Astrocyte of the spinal cord (primary cell): ENCODE data around the gene MTM1.
A peak's percentile ranks its signal among the peaks of the same experiment; 100 is the strongest.

Experiments
- DNase-seq: peaks from one replicate; pipeline ENCODE4 v3.0.0; 2011; ENCODE audit warnings: low read depth, low spot score
- H3K4me3 ChIP-seq: 2 replicates; pipeline ENCODE4 v1.5.1; 2011; ENCODE audit warnings: low read depth, mild to moderate bottlenecking, low read length, moderate library complexity
- in situ Hi-C: cut with HindIII; loops from 2 replicates; pipeline ENCODE4 v1.10.0; 2017; ENCODE audit warnings: low sequenced_read_pairs
- TF ChIP-seq, protein P1 (sequence below): IDR thresholded peaks from 2 replicates; pipeline ENCODE4 v1.5.1; 2012; ENCODE audit warnings: low read depth, mild to moderate bottlenecking, low read length, inconsistent platforms

MTM1 gene

DNA sequence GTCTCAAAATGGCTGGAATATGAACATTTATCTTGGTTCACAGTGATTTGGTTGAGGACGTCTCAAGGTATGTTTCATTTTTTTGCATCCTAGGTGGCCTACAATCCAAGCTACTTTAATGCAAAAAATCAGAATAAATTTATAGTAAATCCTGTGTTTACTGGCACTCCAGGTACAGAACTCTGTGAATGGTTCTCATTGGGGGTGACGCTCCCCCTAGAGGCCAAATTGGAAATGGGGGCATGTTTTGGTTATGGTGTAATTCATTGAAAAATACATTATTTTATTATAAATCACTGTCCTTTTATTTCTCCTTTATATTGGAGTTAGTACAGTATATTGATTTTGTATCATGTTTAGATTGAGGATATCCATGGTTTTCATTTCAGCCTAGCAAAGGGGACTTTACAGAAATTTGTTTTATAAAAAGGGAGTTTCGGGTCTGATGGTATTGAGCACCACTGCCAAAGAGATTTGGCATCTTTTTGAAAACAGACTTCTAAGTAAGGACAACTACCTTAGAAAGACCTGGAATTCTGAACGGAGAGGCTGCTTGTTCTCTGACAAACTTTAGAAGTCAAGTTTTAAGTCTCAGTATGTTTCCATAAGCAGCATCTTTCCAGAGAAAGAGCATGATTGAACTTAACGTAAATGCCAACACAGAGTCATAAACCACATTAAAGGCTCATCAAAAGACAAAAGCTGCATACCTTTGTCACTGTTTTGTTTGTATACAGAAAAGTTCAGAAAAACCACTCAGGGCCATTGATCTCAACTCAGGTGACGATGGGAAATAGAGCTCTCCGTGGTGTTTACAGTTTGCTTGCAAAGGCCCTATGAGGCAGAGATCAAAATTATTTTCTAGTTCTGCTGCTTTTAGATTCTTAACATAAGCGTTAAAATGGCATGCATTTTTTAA lies 19.4 kb downstream of the MTM1 start:
- DNase-seq: no peak
- in situ Hi-C loops: no loop called here
- no peak overlapping the region for H3K4me3 ChIP-seq
- TF ChIP-seq, protein P1, sequence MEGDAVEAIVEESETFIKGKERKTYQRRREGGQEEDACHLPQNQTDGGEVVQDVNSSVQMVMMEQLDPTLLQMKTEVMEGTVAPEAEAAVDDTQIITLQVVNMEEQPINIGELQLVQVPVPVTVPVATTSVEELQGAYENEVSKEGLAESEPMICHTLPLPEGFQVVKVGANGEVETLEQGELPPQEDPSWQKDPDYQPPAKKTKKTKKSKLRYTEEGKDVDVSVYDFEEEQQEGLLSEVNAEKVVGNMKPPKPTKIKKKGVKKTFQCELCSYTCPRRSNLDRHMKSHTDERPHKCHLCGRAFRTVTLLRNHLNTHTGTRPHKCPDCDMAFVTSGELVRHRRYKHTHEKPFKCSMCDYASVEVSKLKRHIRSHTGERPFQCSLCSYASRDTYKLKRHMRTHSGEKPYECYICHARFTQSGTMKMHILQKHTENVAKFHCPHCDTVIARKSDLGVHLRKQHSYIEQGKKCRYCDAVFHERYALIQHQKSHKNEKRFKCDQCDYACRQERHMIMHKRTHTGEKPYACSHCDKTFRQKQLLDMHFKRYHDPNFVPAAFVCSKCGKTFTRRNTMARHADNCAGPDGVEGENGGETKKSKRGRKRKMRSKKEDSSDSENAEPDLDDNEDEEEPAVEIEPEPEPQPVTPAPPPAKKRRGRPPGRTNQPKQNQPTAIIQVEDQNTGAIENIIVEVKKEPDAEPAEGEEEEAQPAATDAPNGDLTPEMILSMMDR: peak; percentile 69

DNA sequence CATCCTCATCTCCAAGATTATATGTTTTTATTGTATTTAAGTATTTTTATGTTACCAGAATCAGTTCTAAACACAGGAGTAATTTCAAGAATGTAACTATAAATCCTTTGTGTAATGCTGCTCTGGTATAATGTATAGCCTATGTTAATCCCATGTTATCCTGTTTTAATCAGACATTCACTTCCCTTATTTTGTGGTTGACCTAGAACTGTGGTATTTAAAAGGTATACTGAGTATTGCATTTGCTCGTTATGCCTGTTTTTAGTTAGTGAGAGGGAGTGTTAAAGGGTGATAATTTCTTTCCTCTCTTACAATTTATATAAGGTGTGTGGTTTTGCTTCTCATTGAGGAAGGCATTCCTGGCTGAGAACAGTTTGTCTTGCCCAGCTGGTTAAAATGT lies 26.2 kb downstream of the MTM1 start:
- DNase-seq: no peak
- in situ Hi-C loops: no loop called here
- TF ChIP-seq, protein P1: no peak
- no peak overlapping the region for H3K4me3 ChIP-seq

DNA sequence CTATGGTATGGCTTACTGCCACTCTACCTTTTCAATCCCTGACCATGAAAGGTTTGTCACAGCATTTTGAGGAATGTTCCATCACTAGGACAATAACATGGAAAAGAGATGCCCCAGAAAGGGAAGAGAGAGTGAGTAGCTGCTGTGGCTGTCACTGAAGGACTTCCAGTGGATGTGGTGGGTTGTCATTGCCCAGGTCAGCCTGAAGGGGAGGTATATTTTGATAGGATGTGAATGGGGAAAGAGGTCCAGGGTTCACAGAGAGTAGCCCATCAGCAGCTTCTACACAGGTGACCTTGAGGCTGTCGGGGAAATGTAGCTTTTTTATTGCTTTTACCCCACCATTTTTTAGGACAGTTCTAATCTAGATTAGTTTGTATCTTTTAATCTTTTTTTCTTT lies 30.8 kb downstream of the MTM1 start:
- H3K4me3 ChIP-seq: no peak overlapping the region
- DNase-seq: no peak
- TF ChIP-seq, protein P1: no peak
- in situ Hi-C loops: no loop called here

DNA sequence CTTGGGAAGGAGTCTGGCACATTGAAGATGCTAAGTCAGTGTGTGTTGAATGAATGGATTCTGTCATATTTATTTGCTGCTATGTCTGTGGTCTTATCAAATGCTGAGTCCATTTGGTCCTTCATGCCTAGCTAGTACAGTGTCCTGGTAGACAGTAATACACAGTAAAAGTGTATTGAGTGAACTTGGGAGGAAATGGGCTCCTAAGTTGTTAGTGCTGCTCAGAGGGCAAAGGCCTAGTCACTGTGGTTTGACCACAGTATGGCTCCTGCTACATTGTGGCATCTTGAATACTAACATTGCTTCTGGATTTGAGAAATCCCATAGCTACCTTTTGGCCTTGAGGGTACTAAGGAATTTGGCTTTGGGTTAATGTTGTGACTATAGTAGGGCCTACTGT lies 33.9 kb downstream of the MTM1 start:
- no peak overlapping the region for H3K4me3 ChIP-seq
- in situ Hi-C loops: no loop called here
- TF ChIP-seq, protein P1: no peak
- no peak for DNase-seq

DNA sequence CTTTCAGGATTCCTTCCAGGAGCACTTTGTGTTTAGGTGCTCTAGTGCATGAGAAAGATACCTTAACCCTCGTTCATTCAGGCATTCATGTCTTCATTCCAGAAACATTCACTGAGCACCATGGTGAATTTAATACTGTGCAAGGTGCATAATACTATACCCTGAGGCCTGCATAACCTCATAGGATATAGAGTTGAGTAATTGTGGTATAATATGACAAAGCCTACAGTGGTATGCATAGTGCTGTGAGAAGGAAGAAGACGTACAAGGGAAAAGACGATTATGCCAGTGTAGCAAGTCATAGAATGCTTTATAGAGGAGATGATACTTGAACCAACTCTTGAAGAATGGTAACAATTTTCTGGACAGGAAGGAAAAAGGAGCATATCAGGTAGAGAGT lies 34.3 kb downstream of the MTM1 start:
- DNase-seq: no peak
- no peak overlapping the region for H3K4me3 ChIP-seq
- TF ChIP-seq, protein P1: no peak
- in situ Hi-C loops: no loop called here

DNA sequence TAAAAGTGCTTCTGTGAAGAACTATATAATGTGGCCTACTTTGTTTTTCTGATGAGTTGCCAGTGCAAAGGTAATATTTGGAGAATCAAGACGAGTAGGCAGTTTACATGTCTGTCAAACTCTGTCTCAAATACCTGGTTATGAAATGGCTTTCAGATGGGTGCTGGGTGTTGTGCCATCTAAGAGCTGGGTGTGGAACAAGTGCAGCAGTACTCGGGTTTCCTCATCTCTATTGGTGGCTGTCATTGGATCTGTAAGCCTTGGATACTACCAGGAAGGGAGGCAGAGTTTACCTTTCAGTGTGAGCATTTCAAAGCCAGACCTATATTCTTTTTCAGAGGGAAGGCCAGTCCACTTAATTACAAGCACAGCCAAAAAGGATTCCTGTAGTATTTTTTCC lies 37.2 kb downstream of the MTM1 start:
- DNase-seq: no peak
- TF ChIP-seq, protein P1: no peak
- H3K4me3 ChIP-seq: no peak overlapping the region
- in situ Hi-C loops: no loop called here
